A673 (cell line): Measurements from ENCODE around the gene GMPPB. TPM values are rescaled to one million over a fixed set of nuclear protein-coding genes. Genes with fewer than 3 reads are reported as not detected.
A peak's percentile ranks its signal among the peaks of the same experiment; 100 is the strongest.
"Not testable (repeated sequence)": the region's sequence is repeated elsewhere in the genome, so short reads cannot be mapped to it uniquely, and the experiment has no call there.

ENCODE experiments used
- BruUV-seq: library from RNA; stranded (reverse); fragments of 400-500 nt; replicated peaks from 2 replicates; lab custom pipeline; 2021; lab: Mats Ljungman, UMichigan
- CTCF ChIA-PET: fragments of 300-600 bp; sonication (Branson Sonifier 250); formaldehyde crosslinking; loops from one replicate; lab custom pipeline; 2022; ENCODE audit warnings: antibody characterized with exemption; lab: Charles Lee
- POLR2A ChIA-PET: fragments of 300-600 bp; sonication (Branson Sonifier 250); formaldehyde crosslinking; loops from one replicate; lab custom pipeline; 2022; ENCODE audit warnings: antibody characterized with exemption; ENCODE audit not compliant: low non-redundant PET; lab: Charles Lee
- DNase-seq: peaks from one replicate; pipeline ENCODE4 v3.0.0-alpha.2; 2015; ENCODE audit warnings: low spot score
- H3K27ac ChIP-seq: fragments of 200-600 bp; sonication (generic); 2 replicates; pipeline ENCODE4 v1.5.1; 2016; ENCODE audit warnings: mixed run types, low read depth, mild to moderate bottlenecking, mixed read lengths, antibody characterized with exemption, low read length; ENCODE audit not compliant: poor library complexity, severe bottlenecking
- H3K27me3 ChIP-seq: fragments of 200-600 bp; sonication (generic); replicated peaks from 2 replicates; pipeline ENCODE4 v1.6.1; 2017; ENCODE audit warnings: mixed run types, low read depth, mild to moderate bottlenecking, mixed read lengths, antibody characterized with exemption, low read length; ENCODE audit not compliant: insufficient read depth, poor library complexity
- H3K36me3 ChIP-seq: fragments of 200-600 bp; sonication (generic); 2 replicates; pipeline ENCODE4 v1.6.1; 2016; ENCODE audit warnings: mixed run types, mild to moderate bottlenecking, mixed read lengths, antibody characterized with exemption, low read length; ENCODE audit not compliant: insufficient read depth, poor library complexity, severe bottlenecking
- H3K4me1 ChIP-seq: fragments of 200-600 bp; sonication (generic); 2 replicates; pipeline ENCODE4 v1.6.1; 2017; ENCODE audit warnings: mixed run types, mild to moderate bottlenecking, mixed read lengths, antibody characterized with exemption, low read length; ENCODE audit not compliant: insufficient read depth, poor library complexity, severe bottlenecking
- H3K4me3 ChIP-seq: fragments of 200-600 bp; sonication (generic); 2 replicates; pipeline ENCODE4 v1.5.1; 2016; ENCODE audit warnings: low read depth, mixed run types, mild to moderate bottlenecking, mixed read lengths, low read length; ENCODE audit not compliant: poor library complexity, severe bottlenecking
- H3K9me3 ChIP-seq: fragments of 200-600 bp; sonication (generic); 2 replicates; pipeline ENCODE4 v1.6.1; 2016; ENCODE audit warnings: mixed run types, low read depth, mild to moderate bottlenecking, mixed read lengths, antibody characterized with exemption, low read length; ENCODE audit not compliant: poor library complexity, severe bottlenecking
- CTCF ChIP-seq: fragments of 300-800, 200-600 bp; sonication (generic); conservative IDR thresholded peaks from 2 replicates; pipeline ENCODE4 v1.5.1; 2017; ENCODE audit warnings: low read depth, mild to moderate bottlenecking, antibody characterized with exemption, low read length, moderate library complexity, mixed read lengths
- EZH2 ChIP-seq: fragments of 200-600 bp; sonication (generic); IDR thresholded peaks from 2 replicates; pipeline ENCODE4 v1.6.1; 2017; ENCODE audit warnings: borderline replicate concordance, low read depth, mild to moderate bottlenecking, mixed read lengths, antibody characterized with exemption, low read length; ENCODE audit not compliant: poor library complexity, severe bottlenecking
- intact Hi-C: fragments of 100-400 bp; cut with micrococcal nuclease; formaldehyde crosslinking; loops from one replicate; pipeline ENCODE4 v1.10.0; 2022; ENCODE audit not compliant: unreplicated experiment
- total RNA-seq: library from RNA; stranded (reverse); gene quantifications from 2 replicates; pipeline ENCODE4 v1.2.3, GENCODE V29; 2021

The GMPPB gene
- total RNA-seq, 1 experiment from 2014 or later, result 15.2 TPM

GRCh38 chr3:49694409-49695070 is 29.2 kb downstream of the GMPPB start:
- H3K27ac ChIP-seq, POLR2A ChIA-PET, H3K27me3 ChIP-seq, H3K36me3 ChIP-seq, CTCF ChIA-PET, intact Hi-C loops, H3K4me1 ChIP-seq, DNase-seq, H3K4me3 ChIP-seq, H3K9me3 ChIP-seq, BruUV-seq: not testable (repeated sequence)

- CTCF ChIA-PET, intact Hi-C loops, H3K36me3 ChIP-seq, POLR2A ChIA-PET, H3K9me3 ChIP-seq, H3K27ac ChIP-seq, H3K4me1 ChIP-seq, BruUV-seq, H3K4me3 ChIP-seq, H3K27me3 ChIP-seq, DNase-seq: not testable (repeated sequence)
These were observed 32.3 kb downstream of the GMPPB start for GRCh38 chr3:49691481-49691880.

- H3K4me3 ChIP-seq, DNase-seq, H3K27me3 ChIP-seq, POLR2A ChIA-PET, H3K27ac ChIP-seq, intact Hi-C loops, BruUV-seq, H3K9me3 ChIP-seq, H3K4me1 ChIP-seq, CTCF ChIA-PET, H3K36me3 ChIP-seq: not testable (repeated sequence)
These were observed 32.9 kb downstream of the GMPPB start for GRCh38 chr3:49690856-49691255.

- H3K4me1 ChIP-seq, POLR2A ChIA-PET, BruUV-seq, DNase-seq, H3K9me3 ChIP-seq, H3K36me3 ChIP-seq, H3K27me3 ChIP-seq, CTCF ChIA-PET, intact Hi-C loops: not testable (repeated sequence)
- Histone ChIP-seq H3K27ac (peak overlapping the region; percentile 82), H3K4me3 (peak overlapping the region; percentile 82)
These were observed 33.7 kb downstream of the GMPPB start for GRCh38 chr3:49689908-49690624.

- H3K4me3 ChIP-seq, result peak within 1 kb of the TSS; percentile 82
- peak within 1 kb of the TSS; percentile 82 for H3K27ac ChIP-seq
- no peaks in the 10 kb centered on the region for H3K36me3 ChIP-seq
- DNase-seq, result peak; percentile 84
- TF ChIP-seq CTCF (no peak), EZH2 (no peak)
- TSS peak; percentile 69 for BruUV-seq
- intact Hi-C loops, result no loop called here
- no peaks in the 10 kb centered on the region for H3K27me3 ChIP-seq
- H3K4me1 ChIP-seq, result no peaks in the 10 kb centered on the region
- ChIA-PET POLR2A (no interaction called here), CTCF (no interaction called here)
- no peaks in the 10 kb centered on the region for H3K9me3 ChIP-seq
These were observed 34.5 kb downstream of the GMPPB start, which contains the start of the genes MST1 and RNF123 for GRCh38 chr3:49689046-49689907. Gene MST1, minus strand, starts transcription at chr3:49689474. Its CDS starts 783 bp downstream, at chr3:49688691. Gene RNF123, plus strand, starts transcription at chr3:49689557. Its CDS starts 1,609 bp downstream, at chr3:49691166.

GRCh38 chr3:49688338-49689045 is 35.3 kb downstream of the GMPPB start:
- H3K27me3 ChIP-seq, H3K4me1 ChIP-seq, H3K36me3 ChIP-seq, DNase-seq, intact Hi-C loops, BruUV-seq, POLR2A ChIA-PET, CTCF ChIA-PET, H3K9me3 ChIP-seq: not testable (repeated sequence)
- Histone ChIP-seq H3K27ac (peak overlapping the region; percentile 82), H3K4me3 (peak overlapping the region; percentile 82)
